Activated T-cell treated with anti-CD3 and anti-CD28 coated beads, Interleukin-2, amount 50 U/mL, for 24 hours (primary cell): ENCODE results near the gene XRCC2.

Source experiments
- DNase-seq: peaks from one replicate; pipeline ENCODE4 v3.0.0-alpha.2; 2020
- H3K27ac Mint-ChIP-seq: 2 replicates; pipeline ENCODE4 v1.8.0; 2020; ENCODE audit warnings: mild to moderate bottlenecking, mixed read lengths
- H3K27me3 Mint-ChIP-seq: 2 replicates; pipeline ENCODE4 v1.8.0; 2020; ENCODE audit warnings: mixed read lengths
- H3K36me3 Mint-ChIP-seq: 2 replicates; pipeline ENCODE4 v1.8.0; 2020; ENCODE audit warnings: low read depth, mixed read lengths
- H3K4me1 Mint-ChIP-seq: 2 replicates; pipeline ENCODE4 v1.8.0; 2020; ENCODE audit warnings: low read depth, mixed read lengths
- H3K4me3 Mint-ChIP-seq: 2 replicates; pipeline ENCODE4 v1.8.0; 2020; ENCODE audit warnings: mild to moderate bottlenecking, moderate library complexity, mixed read lengths
- H3K9me3 Mint-ChIP-seq: 2 replicates; pipeline ENCODE4 v1.8.0; 2020; ENCODE audit warnings: mixed read lengths

The XRCC2 gene

DNA sequence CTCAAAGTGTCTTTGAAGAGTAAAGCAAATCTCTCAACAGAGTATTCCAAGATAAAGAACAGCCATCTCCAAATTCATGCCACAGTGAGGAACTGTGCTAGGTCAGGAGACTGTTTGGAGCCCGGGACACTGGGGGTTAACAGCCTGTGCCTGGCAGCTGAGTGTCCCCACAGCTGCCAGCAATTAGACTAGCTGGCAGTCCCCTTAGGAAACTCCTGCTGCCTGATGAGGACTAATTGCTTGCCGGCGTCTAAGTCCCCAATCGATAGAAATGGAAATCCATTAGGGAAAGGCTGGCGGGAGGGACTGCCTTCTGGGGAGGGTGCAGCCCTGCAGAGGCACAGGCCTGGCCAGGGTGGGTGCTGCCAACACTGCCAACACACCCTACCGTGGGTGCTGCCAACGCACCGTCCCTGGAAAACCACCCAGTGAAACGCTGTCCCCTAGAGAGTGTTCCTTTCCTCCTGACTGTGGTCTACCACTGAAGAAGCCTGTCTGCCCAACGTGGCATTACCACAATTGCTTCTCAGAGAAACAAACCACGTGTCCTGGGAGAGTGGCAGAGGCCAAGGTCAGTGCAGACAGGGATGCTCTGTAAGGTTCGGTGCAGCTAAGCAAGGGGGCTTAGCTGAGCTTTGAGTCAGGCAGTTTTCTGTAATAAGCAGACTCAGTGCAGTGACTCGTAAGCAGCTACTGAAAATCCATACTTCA, 60.8 kb downstream of the XRCC2 start:
- Mint-ChIP-seq H3K27me3 (no peaks in the 10 kb centered on the region), H3K4me1 (no peaks in the 10 kb centered on the region), H3K9me3 (peaks cover 8% of the 10 kb centered on the region), H3K36me3 (no peaks in the 10 kb centered on the region), H3K4me3 (no peak overlapping the region), H3K27ac (no peak overlapping the region)
- no peak for DNase-seq

- Mint-ChIP-seq H3K36me3 (no peaks in the 10 kb centered on the region), H3K4me3 (no peak overlapping the region), H3K9me3 (peaks cover 8% of the 10 kb centered on the region), H3K27me3 (no peaks in the 10 kb centered on the region), H3K27ac (no peak overlapping the region), H3K4me1 (no peaks in the 10 kb centered on the region)
- DNase-seq = no peak
Measured at GRCh38 chr7:152608656-152609055, 67.3 kb downstream of the XRCC2 start.

GRCh38 chr7:152608208-152608607, 67.7 kb downstream of the XRCC2 start:
- no peak overlapping the region for H3K27ac Mint-ChIP-seq

DNA sequence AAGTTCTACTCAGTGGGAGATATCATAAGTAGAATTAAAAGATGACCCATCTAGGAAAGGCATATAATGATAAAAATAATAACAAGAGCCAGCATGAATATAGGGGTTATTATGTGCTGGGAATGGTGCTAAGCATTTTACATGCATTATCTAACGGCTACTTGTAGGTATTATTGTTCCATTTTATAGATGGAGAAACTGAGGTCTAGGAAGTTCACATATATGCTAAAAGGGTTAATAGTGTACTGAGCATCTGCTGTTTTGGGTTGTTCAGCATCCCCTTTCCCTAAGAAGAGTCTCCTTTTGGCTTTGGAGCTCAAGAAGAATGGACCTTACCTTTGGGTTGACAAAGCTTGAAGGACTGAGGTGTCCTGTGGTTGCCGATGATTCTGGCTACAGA, 68.9 kb downstream of the XRCC2 start:
- no peaks in the 10 kb centered on the region for H3K36me3 Mint-ChIP-seq
- DNase-seq = no peak
- H3K27me3 Mint-ChIP-seq = no peaks in the 10 kb centered on the region
- H3K4me1 Mint-ChIP-seq = no peaks in the 10 kb centered on the region
- no peak overlapping the region for H3K4me3 Mint-ChIP-seq
- no peaks in the 10 kb centered on the region for H3K9me3 Mint-ChIP-seq
- H3K27ac Mint-ChIP-seq = no peak overlapping the region

More at GRCh38 chr7:152608208-152608607, 67.7 kb downstream of the XRCC2 start:
- DNase-seq = no peak
- H3K4me1 Mint-ChIP-seq = no peaks in the 10 kb centered on the region
- no peaks in the 10 kb centered on the region for H3K36me3 Mint-ChIP-seq
- H3K9me3 Mint-ChIP-seq = peaks cover 8% of the 10 kb centered on the region
- H3K27me3 Mint-ChIP-seq = no peaks in the 10 kb centered on the region
- H3K4me3 Mint-ChIP-seq = no peak overlapping the region

- no peak for DNase-seq
- no peak overlapping the region for H3K27ac Mint-ChIP-seq
- H3K4me3 Mint-ChIP-seq = no peak overlapping the region
- no peaks in the 10 kb centered on the region for H3K36me3 Mint-ChIP-seq
- H3K27me3 Mint-ChIP-seq = no peaks in the 10 kb centered on the region
- no peaks in the 10 kb centered on the region for H3K9me3 Mint-ChIP-seq
- H3K4me1 Mint-ChIP-seq = no peaks in the 10 kb centered on the region
Measured at GRCh38 chr7:152602962-152603361, 73.0 kb downstream of the XRCC2 start.

- Mint-ChIP-seq H3K27ac (no peak overlapping the region), H3K4me1 (no peaks in the 10 kb centered on the region), H3K4me3 (no peak overlapping the region), H3K9me3 (no peaks in the 10 kb centered on the region), H3K36me3 (no peaks in the 10 kb centered on the region), H3K27me3 (no peaks in the 10 kb centered on the region)
- no peak for DNase-seq
Measured at GRCh38 chr7:152601305-152601798, 74.6 kb downstream of the XRCC2 start.

DNA sequence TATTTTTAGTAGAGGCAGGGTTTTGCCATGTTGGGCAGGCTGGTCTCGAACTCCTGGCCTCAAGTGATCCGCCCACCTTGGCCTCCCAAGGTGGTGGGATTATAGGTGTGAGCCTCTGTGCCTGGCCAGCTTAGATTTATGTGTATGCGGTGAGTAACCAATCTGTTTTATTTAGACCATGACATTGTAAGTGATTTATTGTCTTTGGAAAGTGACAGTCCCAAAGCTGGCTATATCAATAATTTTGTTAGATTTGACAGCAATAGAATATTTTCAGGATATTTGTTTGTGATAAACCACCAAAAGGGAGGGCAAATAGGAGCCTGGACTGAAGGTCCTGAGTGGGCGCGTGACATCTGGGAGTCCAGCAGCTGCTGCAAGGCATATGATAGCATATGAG, 75.7 kb downstream of the XRCC2 start:
- no peaks in the 10 kb centered on the region for H3K4me1 Mint-ChIP-seq
- H3K27me3 Mint-ChIP-seq = no peaks in the 10 kb centered on the region
- H3K9me3 Mint-ChIP-seq = no peaks in the 10 kb centered on the region
- no peak overlapping the region for H3K27ac Mint-ChIP-seq
- H3K36me3 Mint-ChIP-seq = no peaks in the 10 kb centered on the region
- no peak for DNase-seq
- H3K4me3 Mint-ChIP-seq = no peak overlapping the region

GRCh38 chr7:152597507-152597906, 78.4 kb downstream of the XRCC2 start:
- no peaks in the 10 kb centered on the region for H3K27me3 Mint-ChIP-seq
- no peak for DNase-seq

GRCh38 chr7:152596824-152597223, 79.1 kb downstream of the XRCC2 start:
- Mint-ChIP-seq H3K27me3 (no peaks in the 10 kb centered on the region), H3K9me3 (no peaks in the 10 kb centered on the region), H3K36me3 (no peaks in the 10 kb centered on the region), H3K4me1 (no peaks in the 10 kb centered on the region), H3K4me3 (no peak overlapping the region), H3K27ac (no peak overlapping the region)
- no peak for DNase-seq

More at GRCh38 chr7:152597507-152597906, 78.4 kb downstream of the XRCC2 start:
- Mint-ChIP-seq H3K4me1 (no peaks in the 10 kb centered on the region), H3K27ac (no peak overlapping the region), H3K9me3 (no peaks in the 10 kb centered on the region), H3K4me3 (no peak overlapping the region), H3K36me3 (no peaks in the 10 kb centered on the region)
